GM23248 (cell line): Measurements from ENCODE around the gene FBXW8.

Experiments
- EZH2 ChIP-seq: fragments of 200-600 bp; sonication (generic); IDR thresholded peaks from 2 replicates; pipeline ENCODE4 v1.6.1; 2018; ENCODE audit warnings: antibody characterized with exemption, mild to moderate bottlenecking; ENCODE audit not compliant: insufficient read depth, poor library complexity, severe bottlenecking
- EZH2phosphoT487 ChIP-seq: fragments of 200-600 bp; sonication (generic); IDR thresholded peaks from 2 replicates; pipeline ENCODE4 v1.6.1; 2018; ENCODE audit warnings: antibody characterized with exemption, moderate library complexity, mild to moderate bottlenecking, low read depth; ENCODE audit not compliant: insufficient read depth

- no peak for TF ChIP-seq EZH2phosphoT487
- TF ChIP-seq EZH2 = no peak
Observed at GRCh38 chr12:116885491-116885890, 25.3 kb upstream of the FBXW8 start.
